B cell (primary cell): ENCODE measurements around the gene ZDHHC7. TPM values are rescaled to one million over a fixed set of nuclear protein-coding genes. Genes with fewer than 3 reads are reported as not detected.

Experiments used
- ATAC-seq: fragments of 200-7000 bp; cut with Tn5 transposase; one replicate; pipeline ENCODE4 v1.10.0; 2021; ENCODE audit warnings: low read depth, mild to moderate bottlenecking, moderate number of reproducible peaks, moderate library complexity
- CTCF ChIA-PET: fragments of 350-600 bp; sonication (Branson Sonifier 250); formaldehyde crosslinking; loops from one replicate; lab custom pipeline; 2021; ENCODE audit warnings: antibody characterized with exemption, inconsistent platforms; lab: Charles Lee
- POLR2A ChIA-PET: fragments of 350-600 bp; sonication (Branson Sonifier 250); formaldehyde crosslinking; loops from one replicate; lab custom pipeline; 2021; ENCODE audit warnings: antibody characterized with exemption; lab: Charles Lee
- DNase-seq: peaks from one replicate; pipeline ENCODE4 v3.0.0; 2013
- H2AFZ ChIP-seq: 2 replicates; pipeline ENCODE4 v1.6.1; 2012; ENCODE audit warnings: mild to moderate bottlenecking, low read depth, low read length; ENCODE audit not compliant: insufficient read depth, poor library complexity, severe bottlenecking
- H3K27ac ChIP-seq, 2 donors: 1 replicate in 1 of 2; 2 replicates in 1 of 2; pipeline ENCODE4 v1.5.1; 2012 to 2013; ENCODE audit warnings: low read length in 2 of 2, mild to moderate bottlenecking in 2 of 2, moderate library complexity in 1 of 2
- H3K27me3 ChIP-seq, 4 experiments: fragments of 200-600 bp in 1 of 4; sonication (generic) in 1 of 4; replicated peaks in 1 of 4; 1 replicate in 2 of 4; 2 replicates in 2 of 4; pipeline versions ENCODE4 v1.6.1 to v1.7.0; 2013 to 2016; ENCODE audit warnings: low read length in 3 of 4, mild to moderate bottlenecking in 2 of 4, mixed read lengths in 1 of 4, moderate library complexity in 1 of 4; ENCODE audit not compliant: insufficient read depth in 4 of 4, control insufficient read depth in 3 of 4; ENCODE audit errors: control extremely low read depth in 1 of 4
- H3K36me3 ChIP-seq, 2 experiments: replicated peaks in 1 of 2; 1 replicate in 1 of 2; 2 replicates in 1 of 2; pipeline versions ENCODE4 v1.6.1 to v1.7.1; 2013; ENCODE audit warnings: low read length in 1 of 2; ENCODE audit not compliant: insufficient read depth in 2 of 2, control insufficient read depth in 1 of 2; ENCODE audit errors: control extremely low read depth in 1 of 2, extremely low read depth in 1 of 2
- H3K4me1 ChIP-seq, 2 donors: fragments of 200-600 bp in 1 of 2; sonication (generic) in 1 of 2; 1 replicate in 1 of 2; 2 replicates in 1 of 2; pipeline versions ENCODE4 v1.5.1 to v1.6.1; 2013 to 2017; ENCODE audit warnings: low read length in 2 of 2; ENCODE audit not compliant: control insufficient read depth in 2 of 2, insufficient read depth in 2 of 2
- H3K4me2 ChIP-seq: replicated peaks from 2 replicates; pipeline ENCODE3; 2012; ENCODE audit warnings: mild to moderate bottlenecking, low read depth, low read length; ENCODE audit not compliant: poor library complexity, severe bottlenecking
- H3K4me3 ChIP-seq, 5 experiments: fragments of 200-600 bp in 1 of 5; sonication (generic) in 1 of 5; 1 replicate in 3 of 5; 2 replicates in 2 of 5; pipeline versions ENCODE4 v1.5.1 to v1.7.0; 2011 to 2016; ENCODE audit warnings: low read length in 4 of 5, mild to moderate bottlenecking in 4 of 5, low read depth in 2 of 5, control low read depth in 1 of 5, moderate library complexity in 1 of 5; ENCODE audit not compliant: insufficient read depth in 1 of 5; ENCODE audit errors: control extremely low read depth in 1 of 5, extremely low read depth in 1 of 5
- H3K79me2 ChIP-seq: fragments of 200-600 bp; sonication (generic); one replicate; pipeline ENCODE4 v1.6.0; 2016; ENCODE audit warnings: low read length; ENCODE audit not compliant: control insufficient read depth, insufficient read depth
- H3K9ac ChIP-seq: fragments of 200-600 bp; sonication (generic); 2 replicates; pipeline ENCODE4 v1.6.1; 2017; ENCODE audit warnings: mild to moderate bottlenecking, low read length, moderate library complexity
- H3K9me3 ChIP-seq, 3 donors: one replicate each; pipeline versions ENCODE4 v1.6.1 to v1.7.1; 2013; ENCODE audit warnings: low read length in 2 of 3; ENCODE audit not compliant: control insufficient read depth in 2 of 3, insufficient read depth in 1 of 3; ENCODE audit errors: control extremely low read depth in 1 of 3
- H4K20me1 ChIP-seq: 2 replicates; pipeline ENCODE4 v1.6.0; 2012; ENCODE audit warnings: mild to moderate bottlenecking, low read length; ENCODE audit not compliant: insufficient read depth, control insufficient read depth, poor library complexity, severe bottlenecking
- H3K27ac Mint-ChIP-seq: one replicate; pipeline ENCODE4 v1.8.0; 2021; ENCODE audit warnings: mixed read lengths
- H3K27me3 Mint-ChIP-seq: one replicate; pipeline ENCODE4 v1.8.0; 2021; ENCODE audit warnings: mixed read lengths
- H3K4me1 Mint-ChIP-seq: one replicate; pipeline ENCODE4 v1.8.0; 2021; ENCODE audit warnings: mixed read lengths
- H3K4me3 Mint-ChIP-seq: one replicate; pipeline ENCODE4 v1.8.0; 2021; ENCODE audit warnings: mixed read lengths
- H3K9me3 Mint-ChIP-seq: one replicate; pipeline ENCODE4 v1.8.0; 2022; ENCODE audit warnings: mixed read lengths; ENCODE audit not compliant: insufficient read depth
- CTCF ChIP-seq: fragments of 200-600 bp; IDR thresholded peaks from one replicate; pipeline ENCODE4 v1.8.0; 2022; ENCODE audit warnings: antibody characterized with exemption, mild to moderate bottlenecking
- EZH2 ChIP-seq: IDR thresholded peaks from 2 replicates; pipeline ENCODE4 v1.6.1; 2012; ENCODE audit warnings: borderline replicate concordance, low read depth, mild to moderate bottlenecking, moderate library complexity, low read length; ENCODE audit not compliant: insufficient read depth, poor library complexity, severe bottlenecking
- WGBS: methylation state at CpG from one replicate; pipeline ENCODE4 v1.1.5; 2013; ENCODE audit warnings: missing lambda C conversion rate; ENCODE audit not compliant: insufficient coverage; 5-methylcytosine and 5-hydroxymethylcytosine counted together
- intact Hi-C: fragments of 100-400 bp; cut with micrococcal nuclease; formaldehyde crosslinking; loops from one replicate; pipeline ENCODE4 v1.10.0; 2022
- polyA plus RNA-seq: library from polyadenylated mRNA; depleted of rRNA; stranded (reverse); fragments of >200 nt; gene quantifications from 2 replicates; pipeline ENCODE4 v1.2.3, GENCODE V29; 2012
- total RNA-seq, 2 donors: library from RNA; stranded (reverse); fragments of 120-200 nt in 1 of 2; gene quantifications; 1 replicate in 1 of 2; 2 replicates in 1 of 2; pipeline versions ENCODE4 v1.2.3 to v1.2.4, GENCODE V29; 2013 to 2022

ZDHHC7 gene
- total and polyA plus RNA-seq, 2 donors (not counting 1 experiment from before 2014, with no cell fraction given): 25.2 to 36.1 TPM

- H3K27ac ChIP-seq: no peak overlapping the region
- WGBS: 80% methylated on average over 3 of the region's 8 CpGs
- no peaks in the 10 kb centered on the region for H3K79me2 ChIP-seq
- intact Hi-C loops: no loop called here
- no peak overlapping the region for H3K9ac ChIP-seq
- H3K27me3 Mint-ChIP-seq: peaks cover 20% of the 10 kb centered on the region
- H3K4me2 ChIP-seq: no peak overlapping the region
- H3K27ac Mint-ChIP-seq: no peak overlapping the region
- H3K9me3 Mint-ChIP-seq: no peaks in the 10 kb centered on the region
- no peak overlapping the region for H3K4me3 Mint-ChIP-seq
- DNase-seq (no peak), ATAC-seq (no peak)
- H3K36me3 ChIP-seq: no peaks in the 10 kb centered on the region
- no peak overlapping the region for H3K4me3 ChIP-seq
- CTCF ChIA-PET: no interaction called here
- no peaks in the 10 kb centered on the region for H3K4me1 Mint-ChIP-seq
- H3K4me1 ChIP-seq: peaks cover 0 to 2% of the 10 kb centered on the region in 2 donors
- no peaks in the 10 kb centered on the region for H3K27me3 ChIP-seq
- H2AFZ ChIP-seq: no peak overlapping the region
- TF ChIP-seq EZH2: no peak
- no peak for TF ChIP-seq CTCF
- POLR2A ChIA-PET: no interaction called here
- H3K9me3 ChIP-seq: no peaks in the 10 kb centered on the region
- H4K20me1 ChIP-seq: no peaks in the 10 kb centered on the region
Measured at GRCh38 chr16:85017633-85018032, 6.3 kb upstream of the ZDHHC7 start.

GRCh38 chr16:85017151-85017550 is 5.8 kb upstream of the ZDHHC7 start:
- H2AFZ ChIP-seq: no peak overlapping the region
- intact Hi-C loops: no loop called here
- no peaks in the 10 kb centered on the region for H3K27me3 ChIP-seq
- Mint-ChIP-seq H3K9me3 (no peaks in the 10 kb centered on the region), H3K4me3 (no peak overlapping the region), H3K27me3 (peaks cover 20% of the 10 kb centered on the region), H3K27ac (no peak overlapping the region), H3K4me1 (peaks cover 2% of the 10 kb centered on the region)
- no peak for ATAC-seq
- no peaks in the 10 kb centered on the region for H4K20me1 ChIP-seq
- no CpG with 5 or more reads among the region's 4 CpGs for WGBS
- H3K9ac ChIP-seq: no peak overlapping the region
- no peaks in the 10 kb centered on the region for H3K9me3 ChIP-seq
- no peak overlapping the region for H3K27ac ChIP-seq
- ChIA-PET POLR2A (no interaction called here), CTCF (no interaction called here)
- H3K79me2 ChIP-seq: no peaks in the 10 kb centered on the region
- H3K36me3 ChIP-seq: no peaks in the 10 kb centered on the region
- H3K4me1 ChIP-seq: peaks cover 0 to 3% of the 10 kb centered on the region in 2 donors
- no peak for DNase-seq
- H3K4me3 ChIP-seq: no peak overlapping the region
- no peak overlapping the region for H3K4me2 ChIP-seq
- TF ChIP-seq CTCF (no peak), EZH2 (no peak)
